LNCAP (cell line): ENCODE data around the gene CHRNA5.

Experiments used
- CTCF ChIP-seq: fragments of 450-650 bp; IDR thresholded peaks from 2 replicates; pipeline ENCODE4 v1.5.1; 2017; ENCODE audit warnings: mild to moderate bottlenecking

The CHRNA5 gene

GRCh38 chr15:78641102-78641748, 75.9 kb downstream of the CHRNA5 start, which contains the start of gene CHRNB4:
CHRNB4 (minus strand) TSS chr15:78641210; CDS start chr15:78641133, 77 bp downstream.
- TF ChIP-seq CTCF: no peak

GRCh38 chr15:78641749-78642275, 76.5 kb downstream of the CHRNA5 start:
- TF ChIP-seq CTCF: no peak

GRCh38 chr15:78642331-78642730, 77.0 kb downstream of the CHRNA5 start:
- TF ChIP-seq CTCF: no peak
